Measurements from ENCODE around the gene ASCL5. TPM values are rescaled to one million over a fixed set of nuclear protein-coding genes. Genes with fewer than 3 reads are reported as not detected.

ASCL5 gene
- total RNA-seq, 2 donors from 2014 or later, result not detected

GRCh38 chr1:201114245-201115131, 12.5 kb downstream of the ASCL5 start:
- intact Hi-C loops (cut with DNase I), result loop anchor here (5.0 kb wide), 2 partner anchors 137 to 142 kb away; no protein-coding TSS in a partner anchor
- DNase-seq (ENCODE audit: low spot score), result peak; percentile 94

GRCh38 chr1:201113451-201114244, 13.3 kb downstream of the ASCL5 start:
- no peak for DNase-seq (ENCODE audit: low spot score)
- intact Hi-C loops (cut with DNase I), result loop anchor here (5.0 kb wide), 2 partner anchors 136 to 141 kb away; no protein-coding TSS in a partner anchor

DNA sequence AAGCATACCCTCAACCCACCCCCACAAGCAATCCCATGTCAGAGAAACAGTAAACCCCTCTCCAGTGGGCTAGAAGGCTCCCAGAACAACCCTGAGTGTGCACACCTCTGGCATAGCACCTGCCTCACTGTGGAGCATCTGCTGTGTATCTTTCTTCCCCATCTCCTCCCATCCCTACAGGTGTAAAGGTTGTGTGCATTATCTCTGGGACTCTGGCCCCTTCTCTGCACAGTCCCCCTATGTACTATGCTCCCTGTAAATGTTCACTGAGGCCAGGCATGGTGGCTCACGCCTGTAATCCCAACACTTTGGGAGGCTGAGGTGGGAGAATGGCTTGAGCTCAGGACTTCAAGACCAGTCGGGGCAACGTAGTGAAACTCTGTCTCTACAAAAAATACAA, 14.1 kb downstream of the ASCL5 start:
- intact Hi-C loops (cut with DNase I), result loop anchor here (5.0 kb wide), 2 partner anchors 136 to 141 kb away; no protein-coding TSS in a partner anchor
- DNase-seq (ENCODE audit: low spot score), result no peak

- DNase-seq (ENCODE audit: low spot score), result no peak
- intact Hi-C loops (cut with DNase I), result loop anchor here (5.0 kb wide), 2 partner anchors 135 to 140 kb away; no protein-coding TSS in a partner anchor
Measured at GRCh38 chr1:201112173-201112731, 14.7 kb downstream of the ASCL5 start, which contains the start of gene CACNA1S. Gene CACNA1S, minus strand, starts transcription at chr1:201112426. Its CDS starts 87 bp downstream, at chr1:201112339.

DNA sequence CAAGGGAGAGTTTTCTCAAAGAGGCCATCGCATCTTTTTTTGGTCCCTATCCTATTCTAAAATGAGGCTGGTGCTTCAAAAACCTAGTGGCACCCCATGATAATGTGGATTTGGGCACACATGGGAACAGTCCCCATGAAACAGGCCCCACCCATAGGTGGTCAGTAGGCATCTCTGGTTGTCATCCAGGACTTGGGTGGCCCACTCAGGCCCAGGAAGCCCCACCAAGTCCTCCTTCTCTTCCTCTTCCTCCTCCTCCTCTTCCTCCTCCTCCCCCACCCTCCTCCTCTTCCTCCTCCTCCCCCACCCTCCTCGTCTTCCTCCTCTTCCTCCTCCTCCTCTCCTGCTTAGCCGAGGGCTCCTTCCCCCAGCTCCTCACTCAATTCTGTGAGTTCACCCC, 15.3 kb downstream of the ASCL5 start:
- DNase-seq (ENCODE audit: low spot score), result no peak
- intact Hi-C loops (cut with DNase I), result loop anchor here (5.0 kb wide), 2 partner anchors 134 to 139 kb away; no protein-coding TSS in a partner anchor

- intact Hi-C loops (cut with DNase I), result loop anchor here (5.0 kb wide), 2 partner anchors 134 to 139 kb away; no protein-coding TSS in a partner anchor
- no peak for DNase-seq (ENCODE audit: low spot score)
Measured at GRCh38 chr1:201111156-201111555, 15.8 kb downstream of the ASCL5 start.

DNA sequence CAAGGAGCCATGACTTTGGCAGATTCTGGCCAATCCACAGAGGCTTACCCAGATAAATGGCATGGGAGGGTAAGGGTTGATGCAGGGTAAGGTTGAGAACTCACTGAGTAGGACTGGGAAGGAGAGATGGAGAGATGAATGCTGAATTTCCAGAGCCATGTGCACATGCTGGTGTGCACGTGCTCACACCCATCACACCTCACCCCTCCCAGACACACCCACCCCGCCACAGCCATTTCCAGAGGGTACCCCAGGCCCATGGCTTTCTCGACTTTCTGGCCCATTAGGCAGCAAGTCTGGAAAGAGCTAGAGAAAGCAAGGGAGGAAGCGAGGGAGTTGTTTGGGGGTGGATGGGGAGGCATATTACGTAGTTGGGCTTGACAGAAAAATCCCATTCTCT, 16.4 kb downstream of the ASCL5 start:
- intact Hi-C loops (cut with DNase I), result loop anchor here (5.0 kb wide), 2 partner anchors 133 to 138 kb away; no protein-coding TSS in a partner anchor
- no peak for DNase-seq (ENCODE audit: low spot score)

DNA sequence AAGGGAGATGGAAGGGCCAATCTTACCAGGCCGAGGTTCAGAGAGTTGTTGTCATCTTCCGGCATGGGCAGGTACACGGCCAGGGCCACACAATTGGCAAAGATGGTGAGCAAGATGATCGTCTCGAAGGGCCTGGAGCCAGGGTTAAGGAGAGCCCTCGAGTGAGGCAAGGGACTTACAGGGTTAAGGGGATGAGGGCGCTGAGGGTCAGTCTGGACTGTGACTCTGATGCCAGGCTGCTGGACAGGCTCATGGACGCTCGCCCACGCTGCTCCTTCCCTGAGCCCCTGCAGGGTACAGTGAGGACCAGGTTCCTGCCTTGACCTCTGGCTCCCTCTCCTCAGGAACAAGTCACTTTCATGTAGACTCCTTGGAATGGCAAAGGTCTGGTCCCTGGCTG, 16.8 kb downstream of the ASCL5 start:
- intact Hi-C loops (cut with DNase I), result loop anchor here (5.0 kb wide), 2 partner anchors 133 to 138 kb away; no protein-coding TSS in a partner anchor
- no peak for DNase-seq (ENCODE audit: low spot score)

GRCh38 chr1:201109651-201110050, 17.3 kb downstream of the ASCL5 start:
- intact Hi-C loops (cut with DNase I), result loop anchor here (5.0 to 10.0 kb wide), 3 partner anchors 65 to 137 kb away; no protein-coding TSS in a partner anchor
- no peak for DNase-seq (ENCODE audit: low spot score)

DNA sequence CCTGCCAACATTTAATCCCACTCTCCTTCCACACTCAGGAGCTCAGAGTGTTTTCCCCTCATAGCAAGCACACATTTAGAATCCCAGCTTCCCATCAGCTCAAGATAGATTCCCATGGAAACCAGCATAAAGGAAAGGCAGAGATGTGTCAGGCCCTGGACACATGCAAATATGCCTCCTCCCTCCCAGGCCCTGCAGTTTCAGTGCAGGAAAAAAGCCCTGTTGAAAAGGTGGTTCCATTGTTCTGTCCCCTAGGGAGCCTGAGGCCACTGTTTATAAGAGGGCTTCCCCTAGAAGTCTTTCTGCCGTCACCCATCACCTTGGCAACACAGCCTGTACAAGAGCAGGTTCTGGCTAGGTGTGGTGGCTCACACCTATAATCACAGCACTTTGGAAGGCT, 18.4 kb downstream of the ASCL5 start:
- no peak for DNase-seq (ENCODE audit: low spot score)
- intact Hi-C loops (cut with DNase I), result loop anchor here in 1 of 2 donors (10.0 kb wide), 1 partner anchor 64 kb away; no protein-coding TSS in a partner anchor

DNA sequence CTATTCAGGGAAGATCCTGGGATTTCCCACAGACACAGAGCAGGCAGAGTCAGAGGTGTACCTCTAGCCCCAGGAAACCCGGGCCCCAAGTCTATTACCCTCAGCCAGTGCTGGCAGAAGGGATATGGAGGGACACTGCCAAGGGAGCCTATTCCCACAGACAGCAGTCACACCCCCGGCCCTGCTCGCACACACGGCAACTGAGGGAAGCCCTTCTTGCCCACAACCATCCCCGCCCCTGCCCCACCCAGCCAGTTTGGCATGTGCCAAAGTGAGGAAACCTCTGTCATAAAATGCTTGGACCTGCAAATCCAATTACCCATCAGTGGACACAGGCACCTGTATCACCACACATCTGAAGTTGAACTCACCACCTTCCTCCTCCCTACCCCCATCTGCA, 21.3 kb downstream of the ASCL5 start:
- no peak for DNase-seq (ENCODE audit: low spot score)
- intact Hi-C loops (cut with DNase I), result loop anchor here in 1 of 2 donors (10.0 kb wide), 1 partner anchor 61 kb away; no protein-coding TSS in a partner anchor

GRCh38 chr1:201104141-201104540, 22.8 kb downstream of the ASCL5 start:
- intact Hi-C loops (cut with DNase I), result loop anchor here in 1 of 2 donors (10.0 kb wide), 1 partner anchor 59 kb away; no protein-coding TSS in a partner anchor
- DNase-seq (ENCODE audit: low spot score), result no peak

- DNase-seq (ENCODE audit: low spot score), result no peak
- intact Hi-C loops (cut with DNase I), result loop anchor here in 1 of 2 donors (10.0 kb wide), 1 partner anchor 59 kb away; no protein-coding TSS in a partner anchor
Measured at GRCh38 chr1:201103666-201104065, 23.3 kb downstream of the ASCL5 start.

- intact Hi-C loops (cut with DNase I), result loop anchor here in 1 of 2 donors (10.0 kb wide), 1 partner anchor 56 kb away; no protein-coding TSS in a partner anchor
- no peak for DNase-seq (ENCODE audit: low spot score)
Measured at GRCh38 chr1:201100169-201100930, 26.6 kb downstream of the ASCL5 start.

GRCh38 chr1:201098992-201099677, 27.8 kb downstream of the ASCL5 start:
- intact Hi-C loops (cut with DNase I), result no loop called here
- DNase-seq (ENCODE audit: low spot score), result no peak

DNA sequence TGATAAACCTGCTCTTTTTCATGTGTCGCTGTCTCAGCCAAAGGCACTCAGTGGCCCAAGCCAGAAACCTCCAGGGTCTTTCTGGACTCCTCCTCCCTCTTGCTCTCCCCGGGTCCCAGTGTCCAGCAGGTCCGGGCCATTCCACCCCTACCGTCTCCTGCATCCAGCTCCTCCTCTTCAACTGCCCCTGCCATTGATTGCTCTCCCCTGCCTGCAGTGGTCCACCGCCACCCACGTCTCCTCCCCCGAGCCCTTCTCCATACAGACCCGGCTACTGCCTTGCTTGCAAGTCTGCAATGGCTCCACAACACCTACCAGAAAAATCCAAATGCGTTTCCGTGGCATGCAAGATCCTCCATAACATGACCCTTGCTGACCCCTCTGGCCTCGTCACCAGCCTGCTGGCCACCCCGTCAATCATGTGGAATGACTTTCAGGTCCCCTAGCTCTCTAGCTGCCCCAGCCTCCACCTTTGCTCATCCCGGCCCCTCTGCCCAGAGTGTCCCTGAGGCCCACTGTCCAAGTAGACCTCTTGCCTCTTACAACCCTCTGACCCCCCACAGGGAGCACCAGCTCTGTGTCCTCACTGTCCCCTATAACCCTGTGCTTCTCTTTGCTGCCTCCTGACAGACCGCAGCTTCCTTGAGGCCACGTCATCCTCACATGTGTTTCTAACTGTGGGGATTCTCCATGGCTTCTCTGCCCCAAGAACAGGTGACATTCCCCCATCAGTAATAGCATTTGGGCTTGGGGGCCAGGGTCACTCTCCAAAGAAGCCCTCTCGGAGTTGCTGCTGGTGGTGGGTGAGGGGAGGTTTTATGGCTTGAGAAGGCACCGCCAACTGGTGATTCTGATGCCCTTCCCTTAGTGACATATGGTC, 29.8 kb downstream of the ASCL5 start:
- intact Hi-C loops (cut with DNase I), result no loop called here
- DNase-seq (ENCODE audit: low spot score), result no peak

GRCh38 chr1:201096041-201096461, 30.9 kb downstream of the ASCL5 start:
- intact Hi-C loops (cut with DNase I), result no loop called here
- DNase-seq (ENCODE audit: low spot score), result no peak

Measured in posterior vena cava (tissue), 2 donors.